NCI-H128 (cell line): ENCODE measurements around the gene NIPAL4.

ENCODE experiments used
- DNase-seq: peaks from one replicate; lab custom pipeline; 2025; ENCODE audit not compliant: unreplicated experiment; lab: John Stamatoyannopoulos, UW

The NIPAL4 gene

DNA sequence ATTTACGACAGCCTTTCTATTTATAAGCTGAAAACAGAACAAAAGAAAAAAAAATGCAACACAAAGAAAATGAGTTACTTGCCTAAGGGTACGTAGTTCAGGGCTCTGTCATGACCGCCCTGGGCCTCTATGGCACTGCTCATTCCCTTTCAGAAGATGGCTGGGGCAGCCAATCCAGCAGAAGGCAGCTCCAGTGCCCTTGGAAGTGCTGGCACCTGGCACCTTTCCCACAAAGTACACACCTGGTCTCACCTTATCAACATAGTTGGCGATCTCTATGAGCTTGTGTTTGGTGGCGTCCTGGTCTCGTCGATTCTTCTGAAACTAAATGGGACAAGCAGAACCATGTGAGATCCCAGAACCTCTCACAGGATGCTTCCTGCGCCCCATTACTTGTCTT is 53.2 kb downstream of the NIPAL4 start:
- no peak for DNase-seq

DNA sequence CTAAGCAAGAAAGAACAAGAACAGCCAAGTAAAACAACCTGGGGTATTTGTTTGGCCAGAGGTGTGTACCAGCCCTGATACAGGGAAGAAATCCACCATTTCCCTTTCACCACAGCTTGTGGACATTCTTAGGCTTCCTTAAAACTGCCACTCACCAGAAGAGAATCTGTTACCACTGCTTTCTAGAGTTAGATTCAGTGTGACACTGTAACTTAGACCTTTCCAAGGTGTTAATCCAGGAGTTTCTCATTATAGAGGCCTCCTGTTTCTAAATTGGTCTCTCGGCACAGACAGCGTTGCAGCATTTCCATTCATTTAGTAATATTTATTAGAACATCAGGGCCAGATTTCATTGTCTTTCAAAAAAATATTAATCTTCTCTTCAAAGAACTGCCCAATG is 55.0 kb downstream of the NIPAL4 start:
- DNase-seq = no peak

DNA sequence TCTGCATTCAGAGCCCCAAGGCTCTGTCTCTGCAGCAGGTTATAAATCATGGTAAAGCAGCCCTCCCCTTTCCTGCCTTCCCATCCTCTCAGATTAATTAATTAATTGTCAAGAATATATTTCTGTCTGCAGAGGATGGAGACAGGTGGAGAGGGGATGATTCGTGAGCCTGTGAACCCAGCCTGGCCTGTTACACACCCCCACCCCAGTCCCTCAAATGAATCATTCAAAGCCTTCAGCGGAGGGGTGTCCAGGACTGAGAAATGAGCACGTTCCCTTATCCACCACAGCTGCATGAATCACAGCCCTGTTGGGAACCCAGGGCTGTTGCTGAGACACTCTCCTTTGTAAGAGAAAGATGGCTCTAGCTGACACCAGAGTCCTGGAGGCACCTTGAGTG is 56.0 kb downstream of the NIPAL4 start:
- no peak for DNase-seq

- no peak for DNase-seq
Measured at GRCh38 chr5:157516626-157517325, 56.8 kb downstream of the NIPAL4 start.

GRCh38 chr5:157518963-157519362 is 59.0 kb downstream of the NIPAL4 start:
- DNase-seq = no peak

- no peak for DNase-seq
Measured at GRCh38 chr5:157519579-157520253, 59.7 kb downstream of the NIPAL4 start.

DNA sequence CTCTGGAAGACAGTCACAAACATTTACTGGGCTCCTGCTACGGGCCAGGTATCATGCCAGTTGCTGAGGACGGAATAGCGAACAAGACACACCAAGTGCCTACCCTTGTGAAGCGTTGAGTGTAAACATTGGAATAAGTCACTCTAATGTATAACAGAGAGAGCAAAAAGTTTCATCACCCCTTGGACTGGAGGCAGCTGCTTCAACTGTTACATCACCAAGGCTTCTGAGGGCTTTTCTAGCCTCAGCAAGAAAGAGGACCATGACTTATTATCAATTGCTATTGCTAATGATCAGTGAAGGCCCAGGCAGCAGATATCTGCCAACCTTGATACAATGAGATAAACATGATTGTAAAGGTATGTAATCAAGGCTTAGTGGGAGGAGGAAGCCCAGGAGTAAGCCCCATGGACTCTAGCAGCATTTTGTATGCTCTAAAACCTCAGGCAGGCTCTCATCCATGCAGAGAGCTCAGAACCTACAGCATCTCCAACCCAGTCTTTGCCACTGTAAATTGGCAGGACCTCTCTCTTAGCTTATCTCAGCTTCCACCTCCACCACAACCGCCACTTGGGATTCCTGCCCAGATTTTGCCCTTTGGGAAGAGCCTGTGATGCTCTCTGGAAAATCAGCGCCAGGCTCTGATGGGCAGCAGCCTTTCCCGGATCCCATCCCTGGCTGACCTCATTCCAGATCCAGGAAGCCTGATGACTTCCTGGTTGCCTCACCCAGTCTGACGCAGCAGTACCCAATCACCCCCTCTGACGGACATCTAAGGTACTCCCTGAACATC is 61.1 kb downstream of the NIPAL4 start:
- DNase-seq = no peak

DNA sequence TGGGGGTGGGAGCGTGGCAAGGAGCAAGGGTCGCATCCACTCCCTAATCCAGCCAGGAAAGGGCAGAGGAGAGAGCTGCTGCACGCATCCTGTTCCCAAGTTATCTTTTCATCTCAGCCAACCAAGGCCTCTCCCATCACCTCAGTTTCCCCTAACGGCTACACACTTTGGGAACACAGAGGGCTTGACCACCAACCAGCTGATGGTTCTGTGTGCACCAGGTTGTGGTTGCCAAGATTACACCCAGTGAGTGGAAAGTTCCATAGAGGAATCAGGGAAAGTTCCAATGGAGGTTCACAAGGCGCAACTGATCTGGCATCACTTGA is 61.7 kb downstream of the NIPAL4 start:
- no peak for DNase-seq

DNA sequence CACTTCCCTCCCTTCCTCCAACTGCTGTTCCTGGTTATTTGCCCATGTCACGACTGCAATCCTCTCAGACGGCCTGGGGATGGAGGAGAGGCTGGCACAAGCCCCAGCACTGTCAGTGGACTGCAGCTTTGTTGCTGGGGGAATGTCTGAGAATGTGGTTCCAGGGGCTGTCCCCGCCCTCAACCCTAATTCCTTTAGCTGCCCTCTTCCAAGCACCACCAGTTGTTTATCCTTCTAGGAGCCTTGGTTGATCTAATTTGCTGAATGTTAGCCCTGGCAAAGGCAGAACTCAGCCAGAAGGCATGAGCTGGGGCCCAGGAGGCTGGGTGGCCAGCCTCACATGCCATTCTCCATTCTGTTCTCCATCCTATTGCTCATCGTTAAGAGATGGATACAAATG is 64.0 kb downstream of the NIPAL4 start:
- DNase-seq = no peak
